Ascending aorta (tissue), 2 donors: Measurements from ENCODE around the gene LCLAT1. TPM values are rescaled to one million over a fixed set of nuclear protein-coding genes. Genes with fewer than 3 reads are reported as not detected.

Source experiments
- DNase-seq, 2 donors: peaks; one replicate each; pipeline ENCODE4 v3.0.0-alpha.2; 2019; ENCODE audit warnings: low spot score in 2 of 2
- H3K27ac ChIP-seq, 2 donors: fragments of 200-600 bp; sonication (generic); one replicate each; pipeline ENCODE4 v1.5.1; 2016 to 2017; ENCODE audit warnings: mild to moderate bottlenecking in 1 of 2
- H3K27me3 ChIP-seq: fragments of 200-600 bp; sonication (generic); one replicate; pipeline ENCODE4 v1.5.1; 2017
- H3K36me3 ChIP-seq, 2 donors: fragments of 200-600 bp; sonication (generic); one replicate each; pipeline ENCODE4 v1.5.1; 2016
- H3K4me1 ChIP-seq, 2 donors: fragments of 200-600 bp; sonication (generic); one replicate each; pipeline ENCODE4 v1.5.1; 2016 to 2017; ENCODE audit warnings: mild to moderate bottlenecking in 1 of 2
- H3K4me3 ChIP-seq, 2 donors: fragments of 200-600 bp; sonication (generic); one replicate each; pipeline ENCODE4 v1.5.1; 2016 to 2017; ENCODE audit warnings: mild to moderate bottlenecking in 1 of 2
- H3K9me3 ChIP-seq, 2 donors: fragments of 200-600 bp; sonication (generic); one replicate each; pipeline ENCODE4 v1.5.1; 2016
- intact Hi-C: fragments of 100-400 bp; cut with DNase I; formaldehyde crosslinking; loops from one replicate; pipeline ENCODE4 v1.15.1; 2023
- total RNA-seq: library from RNA; depleted of rRNA; stranded (reverse); fragments of >200 nt; gene quantifications from one replicate; pipeline ENCODE4 v1.1.0, GENCODE V29; 2016
- TF ChIP-seq, protein P1 (sequence below), 3 experiments: fragments of 200-600 bp in 2 of 3; fragments of 450-650 bp in 1 of 3; sonication (generic) in 2 of 3; IDR thresholded peaks; one replicate each; pipeline ENCODE4 v1.5.1; 2016 to 2019; ENCODE audit warnings: antibody characterized with exemption in 3 of 3, mild to moderate bottlenecking in 1 of 3, moderate library complexity in 1 of 3

Gene LCLAT1
- total RNA-seq, 1 donor from 2014 or later = 9.8 TPM

DNA sequence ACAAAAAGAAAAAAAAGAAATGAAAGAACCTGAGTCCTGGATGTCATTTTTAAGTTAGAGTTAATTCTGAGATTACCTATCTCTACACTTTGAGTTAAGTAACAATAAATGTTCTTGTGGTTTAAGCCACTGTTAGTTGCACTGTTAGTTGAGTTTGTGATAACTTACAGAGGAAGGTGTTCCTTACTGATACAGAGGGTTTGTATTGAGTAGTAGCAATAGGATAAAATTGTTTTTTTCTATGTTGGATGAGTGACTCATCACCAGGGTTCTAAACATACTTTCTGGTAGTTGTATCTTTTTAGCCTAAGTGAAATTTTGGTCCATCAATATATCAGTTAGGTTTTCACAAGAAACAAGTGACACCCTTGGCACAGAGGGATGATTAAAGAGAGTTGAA lies 4.0 kb upstream of the LCLAT1 start:
- Histone ChIP-seq H3K9me3 (no peaks in the 10 kb centered on the region), H3K4me1 (peaks cover 7 to 8% of the 10 kb centered on the region in 2 donors), H3K4me3 (no peak overlapping the region), H3K27me3 (no peaks in the 10 kb centered on the region), H3K27ac (no peak overlapping the region), H3K36me3 (no peaks in the 10 kb centered on the region)
- DNase-seq = no peak
- intact Hi-C loops = no loop called here
- TF ChIP-seq, protein P1, sequence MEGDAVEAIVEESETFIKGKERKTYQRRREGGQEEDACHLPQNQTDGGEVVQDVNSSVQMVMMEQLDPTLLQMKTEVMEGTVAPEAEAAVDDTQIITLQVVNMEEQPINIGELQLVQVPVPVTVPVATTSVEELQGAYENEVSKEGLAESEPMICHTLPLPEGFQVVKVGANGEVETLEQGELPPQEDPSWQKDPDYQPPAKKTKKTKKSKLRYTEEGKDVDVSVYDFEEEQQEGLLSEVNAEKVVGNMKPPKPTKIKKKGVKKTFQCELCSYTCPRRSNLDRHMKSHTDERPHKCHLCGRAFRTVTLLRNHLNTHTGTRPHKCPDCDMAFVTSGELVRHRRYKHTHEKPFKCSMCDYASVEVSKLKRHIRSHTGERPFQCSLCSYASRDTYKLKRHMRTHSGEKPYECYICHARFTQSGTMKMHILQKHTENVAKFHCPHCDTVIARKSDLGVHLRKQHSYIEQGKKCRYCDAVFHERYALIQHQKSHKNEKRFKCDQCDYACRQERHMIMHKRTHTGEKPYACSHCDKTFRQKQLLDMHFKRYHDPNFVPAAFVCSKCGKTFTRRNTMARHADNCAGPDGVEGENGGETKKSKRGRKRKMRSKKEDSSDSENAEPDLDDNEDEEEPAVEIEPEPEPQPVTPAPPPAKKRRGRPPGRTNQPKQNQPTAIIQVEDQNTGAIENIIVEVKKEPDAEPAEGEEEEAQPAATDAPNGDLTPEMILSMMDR (IDR thresholded peaks at IDR 0.05) = no peak

DNA sequence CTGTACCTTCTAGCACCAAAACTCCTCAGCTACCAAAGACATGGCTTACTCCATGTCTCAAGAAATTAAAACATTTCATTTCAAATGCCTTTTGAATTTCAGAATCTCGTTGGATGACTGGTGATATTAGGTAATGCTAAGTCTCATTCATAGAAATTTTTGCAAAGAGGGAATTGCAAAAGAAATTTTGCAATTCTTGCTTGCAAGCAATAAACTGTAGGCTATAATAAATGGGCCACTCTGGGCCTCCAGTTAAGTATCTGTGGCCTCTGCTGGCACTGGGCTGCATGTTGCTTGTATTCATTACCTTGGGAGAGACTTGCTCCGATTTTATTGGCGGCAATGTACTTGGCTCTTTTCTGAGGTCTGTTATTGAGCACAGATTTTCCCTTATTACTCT lies 2.8 kb upstream of the LCLAT1 start:
- Histone ChIP-seq H3K27ac (no peak overlapping the region), H3K4me1 (peaks cover 4 to 5% of the 10 kb centered on the region in 2 donors), H3K27me3 (no peaks in the 10 kb centered on the region), H3K4me3 (no peak overlapping the region), H3K9me3 (no peaks in the 10 kb centered on the region), H3K36me3 (no peaks in the 10 kb centered on the region)
- TF ChIP-seq, protein P1 (IDR thresholded peaks at IDR 0.05) = no peak
- intact Hi-C loops = no loop called here
- no peak for DNase-seq

DNA sequence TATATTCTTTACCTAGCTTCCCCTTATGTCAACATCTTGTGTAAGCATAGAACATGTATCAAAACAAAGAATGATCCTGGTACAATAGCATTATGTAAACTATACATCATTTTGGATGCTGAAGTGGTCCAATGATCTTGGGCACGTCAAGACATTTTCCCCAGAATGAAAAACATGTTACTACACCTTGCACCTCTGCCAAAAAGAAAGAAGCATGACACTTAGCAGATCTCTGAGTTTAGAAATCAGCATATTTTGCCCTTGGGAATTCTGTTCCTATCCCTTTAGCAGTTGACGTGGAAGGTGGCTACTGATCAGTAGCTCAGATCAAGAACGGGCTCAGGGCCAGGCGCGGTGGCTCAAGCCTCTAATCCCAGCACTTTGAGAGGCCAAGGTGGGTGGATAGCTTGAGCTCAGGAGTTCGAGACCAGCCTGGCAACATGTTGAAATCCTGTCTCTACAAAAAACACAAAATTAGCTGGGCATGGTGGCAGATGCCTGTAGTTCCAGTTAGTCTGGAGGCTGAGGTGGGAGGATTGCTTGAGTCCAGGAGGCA lies 1.7 kb upstream of the LCLAT1 start:
- Histone ChIP-seq H3K36me3 (no peaks in the 10 kb centered on the region), H3K4me3 (no peak overlapping the region), H3K4me1 (peaks cover 4 to 5% of the 10 kb centered on the region in 2 donors), H3K27ac (no peak overlapping the region), H3K27me3 (no peaks in the 10 kb centered on the region), H3K9me3 (no peaks in the 10 kb centered on the region)
- TF ChIP-seq, protein P1 (IDR thresholded peaks at IDR 0.05) = no peak
- DNase-seq = no peak
- intact Hi-C loops = loop anchor here (5.0 kb wide), 3 partner anchors 83 to 262 kb away; no protein-coding TSS in a partner anchor

DNA sequence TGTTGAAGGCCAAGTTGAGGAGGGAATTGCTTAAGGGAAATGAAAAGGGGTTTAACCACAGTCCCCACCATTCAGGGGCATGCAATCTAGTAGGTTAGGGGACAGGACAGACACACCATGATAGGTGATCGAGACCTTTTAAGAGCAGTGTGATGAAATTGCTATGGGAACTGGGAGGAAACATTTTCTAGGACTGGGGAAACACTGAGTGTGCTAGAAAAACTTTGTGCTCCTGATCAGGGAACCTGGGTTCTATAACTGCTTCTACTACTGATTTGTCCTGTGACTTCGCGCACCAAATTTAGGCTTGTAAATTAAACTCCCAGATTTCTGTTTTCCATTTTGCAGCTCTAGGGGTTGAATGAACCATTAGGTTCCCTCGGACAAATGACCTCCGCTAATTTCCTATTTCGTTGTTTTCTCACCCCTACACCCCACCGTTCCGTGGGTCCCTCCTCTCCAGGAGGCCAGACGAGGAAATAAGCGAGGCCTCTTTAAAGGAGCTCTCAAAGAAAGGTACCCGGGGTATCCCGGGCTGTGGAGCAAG lies 371 bp upstream of the LCLAT1 start:
- intact Hi-C loops = loop anchor here (1.0 to 5.0 kb wide), 4 partner anchors 38 to 261 kb away; no protein-coding TSS in a partner anchor
- H3K27me3 ChIP-seq = no peaks in the 10 kb centered on the region
- TF ChIP-seq, protein P1 (IDR thresholded peaks at IDR 0.05) = no peak
- H3K4me3 ChIP-seq = peak overlapping the region; percentile 82 to 87
- H3K36me3 ChIP-seq = no peaks in the 10 kb centered on the region
- H3K27ac ChIP-seq = peak overlapping the region; percentile 66 to 70
- H3K4me1 ChIP-seq = peaks cover 4 to 5% of the 10 kb centered on the region in 2 donors
- DNase-seq = no peak
- H3K9me3 ChIP-seq = no peaks in the 10 kb centered on the region

DNA sequence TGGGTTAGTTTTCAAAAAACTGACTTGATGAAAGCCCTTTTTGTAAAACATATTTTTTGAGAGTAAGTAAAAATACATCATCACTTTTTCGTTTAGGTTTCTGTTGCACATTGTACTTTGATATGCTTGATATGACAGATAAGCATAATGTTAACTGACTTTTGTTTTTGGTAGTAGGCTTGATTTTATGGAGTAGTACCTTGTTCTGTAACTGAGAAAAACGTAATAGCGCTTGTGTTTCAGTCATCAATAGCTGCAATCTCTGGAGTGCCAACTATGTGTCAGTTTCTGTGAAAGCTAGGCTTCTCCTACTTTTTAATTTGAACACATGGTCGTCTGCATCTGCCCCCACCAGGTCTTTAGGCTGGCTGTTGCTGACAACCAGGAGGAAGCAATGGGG lies 1.3 kb downstream of the LCLAT1 start:
- DNase-seq = no peak
- Histone ChIP-seq H3K9me3 (no peaks in the 10 kb centered on the region), H3K27me3 (no peaks in the 10 kb centered on the region), H3K4me1 (peaks cover 4 to 5% of the 10 kb centered on the region in 2 donors), H3K27ac (no peak overlapping the region), H3K4me3 (peak overlapping the region in 1 of 2 donors; percentile 87), H3K36me3 (no peaks in the 10 kb centered on the region)
- intact Hi-C loops = loop anchor here (5.0 kb wide), 3 partner anchors 86 to 259 kb away; no protein-coding TSS in a partner anchor
- TF ChIP-seq, protein P1 (IDR thresholded peaks at IDR 0.05) = no peak
